Adrenal gland (tissue), 5 donors: ENCODE data around the gene EIF2S2.
"Not testable (repeated sequence)": the region's sequence is repeated elsewhere in the genome, so short reads cannot be mapped to it uniquely, and the experiment has no call there.

Experiments
- POLR2A ChIP-seq, 2 donors: fragments of 450-650 bp; IDR thresholded peaks; one replicate each; pipeline ENCODE4 v1.6.1; 2017; ENCODE audit warnings: antibody characterized with exemption in 2 of 2, mild to moderate bottlenecking in 2 of 2, moderate library complexity in 1 of 2
- TF ChIP-seq, protein P1 (sequence below), 6 experiments: fragments of 450-650 bp in 4 of 6; fragments of 200-600 bp in 2 of 6; sonication (generic) in 1 of 6; IDR thresholded peaks; 1 replicate in 5 of 6; 2 replicates in 1 of 6; pipeline versions ENCODE4 v1.5.1 to v1.8.0; 2016 to 2021; ENCODE audit warnings: antibody characterized with exemption in 6 of 6, mild to moderate bottlenecking in 2 of 6, moderate library complexity in 1 of 6
- donor health status: DM: no; HTN: no; CAD: no.

DNA sequence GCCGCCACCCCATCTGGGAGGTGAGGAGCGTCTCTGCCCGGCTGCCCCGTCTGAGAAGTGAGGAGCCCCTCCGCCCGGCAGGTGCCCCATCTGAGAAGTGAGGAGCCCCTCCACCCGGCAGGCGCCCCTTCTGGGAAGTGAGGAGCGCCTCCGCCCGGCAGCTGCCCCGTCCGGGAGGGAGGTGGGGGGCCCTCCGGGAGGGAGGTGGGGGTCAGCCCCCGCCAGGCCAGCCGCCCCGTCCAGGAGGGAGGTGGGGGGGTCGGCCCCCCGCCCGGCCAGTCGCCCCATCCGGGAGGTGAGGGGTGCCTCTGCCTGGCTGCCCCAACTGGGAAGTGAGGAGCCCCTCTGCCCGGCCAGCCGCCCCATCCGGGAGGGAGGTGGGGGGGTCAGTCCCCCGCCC is 20.4 kb upstream of the EIF2S2 start:
- TF ChIP-seq, protein P1, sequence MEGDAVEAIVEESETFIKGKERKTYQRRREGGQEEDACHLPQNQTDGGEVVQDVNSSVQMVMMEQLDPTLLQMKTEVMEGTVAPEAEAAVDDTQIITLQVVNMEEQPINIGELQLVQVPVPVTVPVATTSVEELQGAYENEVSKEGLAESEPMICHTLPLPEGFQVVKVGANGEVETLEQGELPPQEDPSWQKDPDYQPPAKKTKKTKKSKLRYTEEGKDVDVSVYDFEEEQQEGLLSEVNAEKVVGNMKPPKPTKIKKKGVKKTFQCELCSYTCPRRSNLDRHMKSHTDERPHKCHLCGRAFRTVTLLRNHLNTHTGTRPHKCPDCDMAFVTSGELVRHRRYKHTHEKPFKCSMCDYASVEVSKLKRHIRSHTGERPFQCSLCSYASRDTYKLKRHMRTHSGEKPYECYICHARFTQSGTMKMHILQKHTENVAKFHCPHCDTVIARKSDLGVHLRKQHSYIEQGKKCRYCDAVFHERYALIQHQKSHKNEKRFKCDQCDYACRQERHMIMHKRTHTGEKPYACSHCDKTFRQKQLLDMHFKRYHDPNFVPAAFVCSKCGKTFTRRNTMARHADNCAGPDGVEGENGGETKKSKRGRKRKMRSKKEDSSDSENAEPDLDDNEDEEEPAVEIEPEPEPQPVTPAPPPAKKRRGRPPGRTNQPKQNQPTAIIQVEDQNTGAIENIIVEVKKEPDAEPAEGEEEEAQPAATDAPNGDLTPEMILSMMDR (IDR thresholded peaks at IDR 0.05): not testable (repeated sequence)
- TF ChIP-seq POLR2A (IDR thresholded peaks at IDR 0.05): not testable (repeated sequence)
